ENCODE data around the gene WDFY2. TPM values are rescaled to one million over a fixed set of nuclear protein-coding genes. Genes with fewer than 3 reads are reported as not detected.

The WDFY2 gene
- total and polyA plus RNA-seq, 12 donors, result 13.2 to 38.6 (median 26.0) TPM

DNA sequence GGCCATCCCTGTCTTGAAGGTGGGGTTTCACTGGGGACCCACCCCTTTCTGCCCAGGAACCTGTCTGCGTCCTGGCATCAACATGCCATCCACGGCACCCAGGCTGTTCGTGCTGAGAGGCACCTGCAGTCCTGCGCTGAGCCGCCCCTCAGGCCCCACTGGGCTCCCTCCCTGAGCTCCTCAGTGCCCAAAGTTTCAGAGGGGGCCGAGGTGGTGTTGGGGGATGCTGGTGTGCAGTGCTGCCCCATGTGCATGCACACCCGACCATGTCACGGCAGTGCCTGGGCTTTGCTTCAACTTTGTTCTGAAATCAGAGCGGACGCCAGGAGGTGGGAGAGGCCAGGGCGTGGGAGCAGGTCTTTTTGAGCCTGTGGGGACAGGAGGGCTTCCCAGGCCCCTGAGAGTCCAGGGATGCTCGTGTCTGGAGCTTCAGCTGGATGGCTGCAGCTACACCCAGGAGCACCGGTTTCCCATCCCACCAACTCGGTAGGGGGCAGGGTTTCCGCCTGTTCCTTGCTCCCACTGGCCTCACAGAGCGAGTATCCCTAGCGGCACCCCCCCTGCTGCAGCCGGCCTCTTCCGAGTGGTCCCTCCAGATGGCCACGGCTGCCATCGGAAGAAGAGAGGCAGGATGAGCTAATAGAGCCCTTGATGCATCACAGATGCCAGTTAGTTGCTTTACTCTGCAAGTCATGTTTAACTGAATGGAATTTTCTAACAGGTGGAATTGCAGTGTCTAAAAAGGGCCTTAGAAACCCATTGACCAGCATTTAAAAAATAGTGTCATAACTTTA lies 44.0 kb downstream of the WDFY2 start:
- peaks cover 29 to 69% of the 10 kb centered on the region in 2 donors for H3K4me1 ChIP-seq (replicated peaks in 1 of 2)
- H3K9me3 ChIP-seq (replicated peaks in 1 of 3), result no peaks in the 10 kb centered on the region
- H3K27me3 ChIP-seq, result no peaks in the 10 kb centered on the region
- 92 to 97% (median 95%) methylated on average over 10 to 21 of the region's 21 CpGs for WGBS, 4 donors
- TF ChIP-seq POLR2A (IDR thresholded peaks at IDR 0.05), result no peak
- no peak for TF ChIP-seq CTCF (IDR thresholded peaks at IDR 0.05)
- peak overlapping the region in 1 of 5 donors; percentile 1 for H3K27ac ChIP-seq
- intact Hi-C loops (cut with DNase I), result no loop called here
- no peaks in the 10 kb centered on the region for H3K36me3 ChIP-seq (replicated peaks in 1 of 2)
- H3K4me3 ChIP-seq, result no peak overlapping the region
- DNase-seq, result no peak

- 68 to 82% (median 78%) methylated on average over 2 of the region's 2 CpGs for WGBS, 4 donors
- intact Hi-C loops (cut with DNase I), result no loop called here
- TF ChIP-seq CTCF (IDR thresholded peaks at IDR 0.05) (no peak), POLR2A (IDR thresholded peaks at IDR 0.05) (no peak)
- H3K9me3 ChIP-seq (replicated peaks in 1 of 3), result no peaks in the 10 kb centered on the region
- peak overlapping the region in 3 of 5 donors; percentile 20 to 48 (median 48) for H3K27ac ChIP-seq
- DNase-seq, result no peak
- H3K4me3 ChIP-seq, result no peak overlapping the region
- no peaks in the 10 kb centered on the region for H3K36me3 ChIP-seq (replicated peaks in 1 of 2)
- H3K27me3 ChIP-seq, result no peaks in the 10 kb centered on the region
- H3K4me1 ChIP-seq (replicated peaks in 1 of 2), result peaks cover 29 to 72% of the 10 kb centered on the region in 2 donors
Observed at GRCh38 chr13:51629491-51630287, 45.4 kb downstream of the WDFY2 start.

GRCh38 chr13:51630288-51630615 lies 46.0 kb downstream of the WDFY2 start:
- TF ChIP-seq CTCF (IDR thresholded peaks at IDR 0.05) (no peak), POLR2A (IDR thresholded peaks at IDR 0.05) (no peak)
- no peaks in the 10 kb centered on the region for H3K9me3 ChIP-seq (replicated peaks in 1 of 3)
- peaks cover 29 to 72% of the 10 kb centered on the region in 2 donors for H3K4me1 ChIP-seq (replicated peaks in 1 of 2)
- H3K27me3 ChIP-seq, result no peaks in the 10 kb centered on the region
- intact Hi-C loops (cut with DNase I), result no loop called here
- H3K4me3 ChIP-seq, result no peak overlapping the region
- H3K27ac ChIP-seq, result peak overlapping the region in 2 of 5 donors; percentile 48
- no peak for DNase-seq
- WGBS, 4 donors, result 92 to 98% (median 94%) methylated on average over 2 of the region's 2 CpGs
- H3K36me3 ChIP-seq (replicated peaks in 1 of 2), result no peaks in the 10 kb centered on the region

- WGBS, 4 donors, result 60 to 72% (median 67%) methylated on average over 3 of the region's 3 CpGs
- Histone ChIP-seq H3K27me3 (no peaks in the 10 kb centered on the region), H3K9me3 (replicated peaks in 1 of 3) (no peaks in the 10 kb centered on the region), H3K27ac (peak overlapping the region in 2 of 5 donors; percentile 7 to 15), H3K4me3 (no peak overlapping the region), H3K4me1 (replicated peaks in 1 of 2) (peaks cover 35 to 78% of the 10 kb centered on the region in 2 donors), H3K36me3 (replicated peaks in 1 of 2) (no peaks in the 10 kb centered on the region)
- TF ChIP-seq POLR2A (IDR thresholded peaks at IDR 0.05) (no peak), CTCF (IDR thresholded peaks at IDR 0.05) (no peak)
- no peak for DNase-seq
- intact Hi-C loops (cut with DNase I), result no loop called here
Observed at GRCh38 chr13:51632591-51633362, 48.5 kb downstream of the WDFY2 start.
